OCI-LY1 (cell line): ENCODE data around the gene CASP3.

ENCODE experiments used
- CTCF ChIP-seq: fragments of 200-600 bp; sonication (generic), shearing (Covaris generic); IDR thresholded peaks from 2 replicates; pipeline ENCODE4 v1.5.1; 2017; ENCODE audit warnings: mild to moderate bottlenecking, antibody characterized with exemption, low read length, moderate library complexity, mixed read lengths
- EZH2 ChIP-seq: fragments of 200-600 bp; sonication (generic), shearing (Covaris generic); IDR thresholded peaks from 2 replicates; pipeline ENCODE4 v1.8.0; 2017; ENCODE audit warnings: borderline replicate concordance, mixed run types, mild to moderate bottlenecking, antibody characterized with exemption, low read length, moderate library complexity, mixed read lengths

DNA sequence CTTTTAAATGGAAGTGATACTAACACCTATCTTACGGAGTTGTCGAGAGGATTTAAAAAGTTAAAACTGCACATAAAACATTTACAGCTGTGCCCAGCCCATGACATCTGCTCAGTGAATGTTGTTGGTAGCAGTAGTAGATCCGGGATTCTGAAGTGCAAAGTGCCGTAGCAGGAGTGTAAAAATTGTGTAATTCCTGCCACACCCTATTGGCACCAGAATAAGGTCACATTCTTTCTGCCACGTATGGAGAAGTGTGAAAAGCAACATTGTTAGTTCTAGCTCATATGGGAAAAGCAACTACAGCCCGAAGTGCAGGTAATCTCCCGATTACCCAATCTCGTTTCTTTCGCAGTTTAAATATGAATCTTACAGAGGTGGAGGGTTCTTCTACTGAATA, 31.5 kb upstream of the CASP3 start:
- TF ChIP-seq CTCF: no peak
- no peak for TF ChIP-seq EZH2
